Brain microvascular endothelial cell (primary cell): ENCODE data around the gene AFF3.

Source experiments
- DNase-seq: peaks from one replicate; pipeline ENCODE4 v3.0.0-alpha.2; 2020
- H3K27ac ChIP-seq: fragments of 250-450 bp; sonication (Bioruptor Pico); 2 replicates; pipeline ENCODE4 v1.5.1; 2020; ENCODE audit warnings: mild to moderate bottlenecking, moderate library complexity
- H3K27me3 ChIP-seq: fragments of 250-450 bp; sonication (Bioruptor Pico); replicated peaks from 2 replicates; pipeline ENCODE4 v1.5.1; 2020; ENCODE audit warnings: mild to moderate bottlenecking
- H3K36me3 ChIP-seq: fragments of 250-450 bp; sonication (Bioruptor Pico); replicated peaks from 2 replicates; pipeline ENCODE4 v1.5.1; 2020; ENCODE audit warnings: mild to moderate bottlenecking
- H3K4me3 ChIP-seq: 2 replicates; pipeline ENCODE4 v1.5.1; 2011; ENCODE audit warnings: low read depth, mild to moderate bottlenecking, control low read depth, low read length, moderate library complexity
- CTCF ChIP-seq: IDR thresholded peaks from 2 replicates; pipeline ENCODE4 v1.5.1; 2011; ENCODE audit warnings: low read depth, mild to moderate bottlenecking, moderate library complexity, low read length, control low read depth, inconsistent platforms; ENCODE audit errors: missing control alignments
- in situ Hi-C: cut with HindIII; loops from 2 replicates; pipeline ENCODE4 v1.10.0; 2017; ENCODE audit warnings: low sequenced_read_pairs, low pct_ligation_motif_present

AFF3 gene

GRCh38 chr2:99621774-99622173 is 520.6 kb downstream of the AFF3 start:
- DNase-seq, result no peak
- Histone ChIP-seq H3K4me3 (no peak overlapping the region), H3K27me3 (no peaks in the 10 kb centered on the region), H3K27ac (no peak overlapping the region), H3K36me3 (no peaks in the 10 kb centered on the region)
- in situ Hi-C loops, result no loop called here
- TF ChIP-seq CTCF, result no peak

GRCh38 chr2:99621106-99621505 is 521.3 kb downstream of the AFF3 start:
- H3K27me3 ChIP-seq, result no peaks in the 10 kb centered on the region
- in situ Hi-C loops, result no loop called here
- no peaks in the 10 kb centered on the region for H3K36me3 ChIP-seq
- no peak for DNase-seq
- no peak overlapping the region for H3K27ac ChIP-seq
- H3K4me3 ChIP-seq, result no peak overlapping the region
- no peak for TF ChIP-seq CTCF

GRCh38 chr2:99619151-99619550 is 523.2 kb downstream of the AFF3 start:
- Histone ChIP-seq H3K36me3 (no peaks in the 10 kb centered on the region), H3K4me3 (no peak overlapping the region), H3K27me3 (no peaks in the 10 kb centered on the region), H3K27ac (no peak overlapping the region)
- in situ Hi-C loops, result no loop called here
- DNase-seq, result no peak
- TF ChIP-seq CTCF, result no peak

GRCh38 chr2:99618579-99619097 is 523.8 kb downstream of the AFF3 start:
- no peak for TF ChIP-seq CTCF
- H3K27me3 ChIP-seq, result no peaks in the 10 kb centered on the region
- no peak for DNase-seq
- in situ Hi-C loops, result no loop called here
- no peaks in the 10 kb centered on the region for H3K36me3 ChIP-seq
- H3K27ac ChIP-seq, result no peak overlapping the region
- no peak overlapping the region for H3K4me3 ChIP-seq

- Histone ChIP-seq H3K27me3 (no peaks in the 10 kb centered on the region), H3K27ac (no peak overlapping the region), H3K4me3 (no peak overlapping the region), H3K36me3 (no peaks in the 10 kb centered on the region)
- TF ChIP-seq CTCF, result no peak
- no peak for DNase-seq
- in situ Hi-C loops, result no loop called here
Measured at GRCh38 chr2:99617811-99618210, 524.6 kb downstream of the AFF3 start.

GRCh38 chr2:99615247-99615771 is 527.1 kb downstream of the AFF3 start:
- peak; percentile 52 for TF ChIP-seq CTCF
- H3K27ac ChIP-seq, result no peak overlapping the region
- in situ Hi-C loops, result no loop called here
- H3K27me3 ChIP-seq, result no peaks in the 10 kb centered on the region
- H3K36me3 ChIP-seq, result no peaks in the 10 kb centered on the region
- no peak overlapping the region for H3K4me3 ChIP-seq
- no peak for DNase-seq
